Islet precursor cell (in vitro differentiated cells): ENCODE data around the gene MED25.

ENCODE experiments used
- DNase-seq: peaks from one replicate; pipeline ENCODE4 v3.0.0-alpha.2; 2018

MED25 gene

DNA sequence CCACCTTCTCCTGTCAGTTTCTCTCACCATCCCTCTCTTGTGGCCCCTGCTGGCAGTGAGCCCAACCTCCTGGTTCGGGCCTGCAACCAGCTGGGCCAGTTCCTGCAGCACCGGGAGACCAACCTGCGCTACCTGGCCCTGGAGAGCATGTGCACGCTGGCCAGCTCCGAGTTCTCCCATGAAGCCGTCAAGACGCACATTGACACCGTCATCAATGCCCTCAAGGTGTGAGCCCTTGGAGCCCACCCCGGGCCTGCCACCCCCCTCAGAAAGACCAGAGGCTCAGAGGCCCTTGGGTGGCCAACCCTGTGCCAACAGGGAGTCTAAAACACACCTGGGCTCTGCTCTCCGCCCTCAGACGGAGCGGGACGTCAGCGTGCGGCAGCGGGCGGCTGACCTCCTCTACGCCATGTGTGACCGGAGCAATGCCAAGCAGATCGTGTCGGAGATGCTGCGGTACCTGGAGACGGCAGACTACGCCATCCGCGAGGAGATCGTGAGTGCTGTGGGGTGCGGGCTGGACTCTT lies 18.8 kb upstream of the MED25 start:
- peak; percentile 48 for DNase-seq

DNA sequence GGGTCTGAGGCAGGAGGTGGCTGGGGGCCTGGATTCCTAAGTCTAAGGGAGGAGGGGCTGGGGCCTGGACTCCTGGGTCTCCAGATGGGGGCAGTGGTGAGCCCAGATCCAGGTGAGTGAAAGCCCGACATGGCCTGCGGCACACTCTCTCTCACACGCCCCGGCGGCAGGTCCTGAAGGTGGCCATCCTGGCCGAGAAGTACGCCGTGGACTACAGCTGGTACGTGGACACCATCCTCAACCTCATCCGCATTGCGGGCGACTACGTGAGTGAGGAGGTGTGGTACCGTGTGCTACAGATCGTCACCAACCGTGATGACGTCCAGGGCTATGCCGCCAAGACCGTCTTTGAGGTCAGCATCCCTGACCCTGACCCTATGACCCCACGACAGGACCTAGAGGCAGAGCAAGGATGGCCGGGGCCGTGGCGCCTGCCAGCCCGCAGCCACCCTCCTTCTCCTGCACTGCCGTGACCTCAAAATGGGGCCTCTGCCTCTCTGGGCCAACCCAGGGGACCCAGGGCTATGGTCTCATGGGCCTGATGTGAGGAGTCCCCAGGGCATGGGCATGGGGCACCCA lies 18.2 kb upstream of the MED25 start:
- peak; percentile 56 for DNase-seq

DNA sequence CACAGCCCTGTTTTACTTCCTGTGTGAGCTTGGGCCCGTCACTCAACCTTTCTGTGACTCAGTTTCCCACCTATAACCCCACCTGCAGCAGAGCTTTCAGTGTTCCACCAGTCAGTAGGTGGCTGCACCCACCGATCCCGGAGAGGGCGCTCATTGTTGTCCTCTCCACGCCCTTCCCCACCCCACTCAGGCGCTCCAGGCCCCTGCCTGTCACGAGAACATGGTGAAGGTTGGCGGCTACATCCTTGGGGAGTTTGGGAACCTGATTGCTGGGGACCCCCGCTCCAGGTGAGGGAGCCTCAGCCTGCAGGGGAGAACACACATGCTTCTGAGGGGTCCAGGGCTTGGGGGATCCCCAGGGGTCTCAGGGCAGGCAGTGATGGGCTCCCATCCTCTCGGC lies 17.3 kb upstream of the MED25 start:
- DNase-seq = no peak

DNA sequence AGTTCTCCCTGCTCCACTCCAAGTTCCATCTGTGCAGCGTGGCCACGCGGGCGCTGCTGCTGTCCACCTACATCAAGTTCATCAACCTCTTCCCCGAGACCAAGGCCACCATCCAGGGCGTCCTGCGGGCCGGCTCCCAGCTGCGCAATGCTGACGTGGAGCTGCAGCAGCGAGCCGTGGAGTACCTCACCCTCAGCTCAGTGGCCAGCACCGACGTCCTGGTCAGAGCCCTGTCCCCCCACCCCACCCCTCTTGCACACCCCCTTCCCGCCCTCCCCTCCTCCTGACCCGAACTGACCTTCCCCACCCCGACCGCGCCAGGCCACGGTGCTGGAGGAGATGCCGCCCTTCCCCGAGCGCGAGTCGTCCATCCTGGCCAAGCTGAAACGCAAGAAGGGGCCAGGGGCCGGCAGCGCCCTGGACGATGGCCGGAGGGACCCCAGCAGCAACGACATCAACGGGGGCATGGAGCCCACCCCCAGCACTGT lies 16.6 kb upstream of the MED25 start:
- no peak for DNase-seq

DNA sequence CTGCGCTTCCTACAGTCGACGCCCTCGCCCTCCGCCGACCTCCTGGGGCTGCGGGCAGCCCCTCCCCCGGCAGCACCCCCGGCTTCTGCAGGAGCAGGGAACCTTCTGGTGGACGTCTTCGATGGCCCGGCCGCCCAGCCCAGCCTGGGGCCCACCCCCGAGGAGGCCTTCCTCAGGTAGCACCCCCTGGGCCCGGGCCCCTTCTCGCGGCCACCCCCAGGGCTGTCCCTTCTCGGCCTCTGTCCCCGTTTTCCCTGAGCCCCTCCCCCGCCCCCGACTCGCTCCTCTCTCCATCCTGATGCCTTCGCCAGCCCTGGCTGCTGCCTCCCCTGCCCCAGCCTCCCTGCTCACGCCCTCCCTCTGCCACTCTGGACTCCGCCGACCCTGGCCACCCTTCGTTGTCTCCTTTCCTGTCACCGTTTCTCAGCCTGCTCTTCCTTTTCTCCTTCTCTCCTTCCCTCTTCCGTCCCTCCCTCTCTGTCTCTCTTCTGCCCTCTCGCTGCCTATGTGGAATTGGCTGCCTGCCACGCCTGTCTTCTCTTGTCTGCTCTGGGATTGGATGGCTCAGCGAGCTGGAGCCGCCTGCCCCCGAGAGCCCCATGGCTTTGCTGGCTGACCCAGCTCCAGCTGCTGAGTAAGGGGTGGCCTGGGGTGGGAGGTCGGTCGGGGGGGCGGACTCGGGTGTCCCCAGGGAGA lies 16.0 kb upstream of the MED25 start:
- peak; percentile 88 for DNase-seq

DNA sequence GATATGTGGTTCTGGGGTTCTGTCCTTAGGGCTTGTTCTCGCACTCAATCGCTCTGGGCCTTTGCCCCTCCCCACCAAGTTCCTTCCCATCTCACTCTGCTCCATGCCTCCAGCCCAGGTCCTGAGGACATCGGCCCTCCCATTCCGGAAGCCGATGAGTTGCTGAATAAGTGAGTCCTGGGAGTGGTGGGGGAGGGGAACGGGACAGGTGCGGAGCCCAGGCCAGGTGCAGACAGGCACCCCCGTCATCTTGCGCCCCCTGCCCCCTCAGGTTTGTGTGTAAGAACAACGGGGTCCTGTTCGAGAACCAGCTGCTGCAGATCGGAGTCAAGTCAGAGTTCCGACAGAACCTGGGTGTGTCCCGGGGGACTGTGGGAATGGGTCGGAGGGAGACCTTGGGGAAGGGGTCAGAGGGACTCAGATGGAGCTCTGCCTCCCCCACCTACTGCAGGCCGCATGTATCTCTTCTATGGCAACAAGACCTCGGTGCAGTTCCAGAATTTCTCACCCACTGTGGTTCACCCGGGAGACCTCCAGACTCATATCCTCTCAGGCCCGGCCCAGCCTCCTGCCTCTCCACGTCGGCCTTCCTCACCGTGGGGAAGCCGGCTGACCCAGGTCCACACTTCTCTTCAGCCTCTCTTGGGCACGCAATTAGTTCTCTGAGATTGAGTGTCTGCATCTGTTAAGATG lies 15.1 kb upstream of the MED25 start:
- DNase-seq = no peak

DNA sequence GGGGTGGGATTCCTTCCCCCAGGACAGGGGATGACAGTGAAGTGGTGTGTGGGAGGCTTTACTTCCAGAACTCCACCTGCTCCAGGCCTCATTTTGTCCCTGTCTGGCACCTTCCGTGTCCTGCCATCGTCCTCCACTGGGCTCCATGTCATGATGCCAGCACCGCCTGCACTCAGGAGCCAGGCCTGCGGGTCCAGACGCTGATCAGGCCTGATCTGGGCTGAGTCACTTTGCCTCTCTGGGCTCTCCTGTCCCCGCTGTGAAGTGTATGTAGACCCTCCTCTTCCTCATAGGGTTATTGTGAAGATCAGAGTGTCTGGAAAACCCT lies 14.6 kb upstream of the MED25 start:
- no peak for DNase-seq

DNA sequence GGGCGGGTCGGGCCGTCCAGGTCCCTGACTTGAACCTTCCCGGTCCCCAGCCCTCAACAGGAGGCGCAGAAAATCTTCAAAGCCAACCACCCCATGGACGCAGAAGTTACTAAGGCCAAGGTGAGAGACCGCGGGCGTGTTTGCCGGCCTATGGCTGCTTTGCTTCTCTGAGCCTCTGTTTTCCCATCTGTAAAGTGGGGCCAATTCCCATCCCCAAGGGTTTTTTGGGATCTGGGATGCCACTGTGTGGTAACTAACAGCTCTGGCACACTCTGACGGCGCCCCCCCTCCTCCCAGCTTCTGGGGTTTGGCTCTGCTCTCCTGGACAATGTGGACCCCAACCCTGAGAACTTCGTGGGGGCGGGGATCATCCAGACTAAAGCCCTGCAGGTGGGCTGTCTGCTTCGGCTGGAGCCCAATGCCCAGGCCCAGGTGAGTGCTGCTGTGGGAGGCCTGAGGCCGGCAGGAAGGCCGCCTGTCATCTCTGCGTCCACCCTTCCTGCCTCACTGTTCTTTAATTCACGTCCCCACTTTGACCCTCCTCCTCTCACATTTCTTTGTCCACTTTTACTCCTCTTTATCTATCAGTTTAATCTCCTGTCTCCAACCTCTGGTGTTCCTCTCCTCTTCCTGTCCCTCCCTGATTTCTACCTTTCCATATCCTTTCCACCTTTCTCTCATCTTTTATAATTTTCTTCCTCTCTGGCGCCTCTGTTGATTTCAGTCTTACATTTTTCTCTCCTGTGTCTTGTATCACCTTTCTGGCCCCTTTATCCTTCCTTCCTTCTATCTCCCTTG lies 12.1 kb upstream of the MED25 start:
- DNase-seq = no peak

DNA sequence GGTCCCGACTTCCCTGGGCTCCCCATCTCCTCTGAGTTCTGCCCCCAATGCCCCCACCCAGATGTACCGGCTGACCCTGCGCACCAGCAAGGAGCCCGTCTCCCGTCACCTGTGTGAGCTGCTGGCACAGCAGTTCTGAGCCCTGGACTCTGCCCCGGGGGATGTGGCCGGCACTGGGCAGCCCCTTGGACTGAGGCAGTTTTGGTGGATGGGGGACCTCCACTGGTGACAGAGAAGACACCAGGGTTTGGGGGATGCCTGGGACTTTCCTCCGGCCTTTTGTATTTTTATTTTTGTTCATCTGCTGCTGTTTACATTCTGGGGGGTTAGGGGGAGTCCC lies 11.5 kb upstream of the MED25 start:
- DNase-seq = no peak

DNA sequence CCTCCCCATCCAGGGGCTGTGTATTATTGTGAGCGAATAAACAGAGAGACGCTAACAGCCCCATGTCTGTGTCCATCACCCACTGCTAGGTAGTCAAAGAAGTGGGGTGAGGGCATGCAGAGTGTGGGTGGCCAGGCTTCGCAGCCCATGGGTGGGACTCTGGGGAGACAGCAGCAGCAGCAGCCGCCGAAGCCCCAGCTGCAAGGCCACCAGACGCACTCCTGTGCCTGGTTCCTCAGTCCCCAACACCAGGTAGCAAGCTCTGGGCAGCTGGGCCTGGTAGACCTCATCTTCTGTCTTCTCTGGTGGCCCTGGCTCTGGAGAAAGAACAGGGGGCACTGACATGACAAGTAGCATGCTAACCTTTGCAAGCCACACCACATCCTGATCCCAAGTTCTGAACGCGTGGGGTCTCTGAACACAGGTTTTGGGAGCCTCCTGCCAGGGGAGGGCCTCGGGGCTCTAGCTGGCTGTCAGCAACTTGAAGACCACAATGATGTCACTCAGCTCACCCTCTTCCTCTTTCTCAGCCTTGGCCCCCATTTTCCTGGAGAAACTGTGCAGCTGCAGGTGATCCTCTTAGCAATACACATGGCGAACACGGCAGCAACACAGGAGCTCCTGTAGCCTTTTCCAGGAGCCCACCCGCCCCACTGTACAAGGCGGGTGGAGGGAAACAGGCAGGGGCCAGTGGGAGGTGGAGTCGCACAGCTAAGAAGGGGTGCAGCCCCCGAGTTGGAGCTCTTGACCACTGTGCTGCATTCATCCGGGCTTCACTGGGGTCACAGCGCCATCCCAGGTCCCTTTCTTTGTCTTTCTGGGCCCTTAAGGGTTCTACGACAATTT lies 10.8 kb upstream of the MED25 start:
- no peak for DNase-seq

DNA sequence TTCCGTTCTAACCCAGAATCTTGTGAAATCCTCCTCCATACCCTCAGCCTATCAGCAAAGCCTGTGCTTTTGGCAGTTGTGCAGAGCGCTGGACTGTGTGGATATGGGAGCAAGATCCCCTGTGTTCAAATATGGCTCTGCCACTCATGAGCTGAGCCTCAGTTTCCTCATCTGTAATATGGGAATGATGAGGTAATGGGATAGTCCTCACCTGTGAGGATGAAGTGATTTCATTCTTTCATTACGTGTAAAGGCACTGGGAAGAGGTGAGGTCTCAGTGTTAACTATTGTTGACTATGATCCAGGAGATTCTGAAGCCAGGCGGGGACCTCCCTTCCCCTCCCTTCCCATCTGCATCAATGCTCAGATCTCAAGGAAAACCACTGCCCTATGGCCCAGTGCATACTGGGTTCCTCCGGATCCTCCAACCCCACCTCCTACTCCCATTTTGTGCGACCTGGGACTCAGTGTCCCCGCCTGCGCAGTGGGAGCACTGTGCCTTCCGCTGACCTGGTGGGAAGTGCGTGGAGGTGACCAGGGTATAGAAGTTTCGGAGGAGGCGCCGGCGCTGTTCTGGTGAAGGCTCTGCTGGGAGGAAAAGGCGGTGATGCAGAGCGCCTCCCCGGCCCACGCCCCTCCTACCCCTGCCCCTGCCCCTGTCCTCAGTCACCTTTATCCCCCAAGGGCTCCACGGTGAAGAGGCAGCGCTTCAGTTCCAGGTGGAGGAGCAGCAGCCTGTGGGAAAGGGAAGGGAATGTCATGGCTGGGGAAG lies 10.0 kb upstream of the MED25 start:
- DNase-seq = no peak

DNA sequence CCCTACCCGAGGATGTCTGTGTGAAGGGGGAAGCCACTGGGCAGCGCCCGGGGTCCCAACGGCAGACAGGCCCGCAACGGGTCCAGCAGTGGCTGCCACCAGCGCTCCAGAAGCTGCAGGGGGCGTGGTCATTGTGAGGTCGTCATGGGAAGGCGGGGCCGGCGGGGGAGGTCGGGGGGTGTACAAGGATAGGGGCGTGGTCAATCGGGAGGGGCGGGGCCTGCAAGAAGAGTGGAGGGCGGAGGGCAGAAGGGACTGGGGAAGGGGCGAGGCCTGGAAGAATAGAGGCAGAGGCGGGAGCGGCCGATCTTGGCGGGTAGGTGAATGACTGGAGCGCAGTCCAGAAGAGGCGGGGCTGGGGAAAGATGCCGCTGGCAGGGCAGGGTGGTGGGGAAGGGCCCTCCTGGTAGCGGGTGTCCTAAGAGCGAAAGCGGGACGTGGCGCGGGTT lies 9.4 kb upstream of the MED25 start:
- peak; percentile 98 for DNase-seq

DNA sequence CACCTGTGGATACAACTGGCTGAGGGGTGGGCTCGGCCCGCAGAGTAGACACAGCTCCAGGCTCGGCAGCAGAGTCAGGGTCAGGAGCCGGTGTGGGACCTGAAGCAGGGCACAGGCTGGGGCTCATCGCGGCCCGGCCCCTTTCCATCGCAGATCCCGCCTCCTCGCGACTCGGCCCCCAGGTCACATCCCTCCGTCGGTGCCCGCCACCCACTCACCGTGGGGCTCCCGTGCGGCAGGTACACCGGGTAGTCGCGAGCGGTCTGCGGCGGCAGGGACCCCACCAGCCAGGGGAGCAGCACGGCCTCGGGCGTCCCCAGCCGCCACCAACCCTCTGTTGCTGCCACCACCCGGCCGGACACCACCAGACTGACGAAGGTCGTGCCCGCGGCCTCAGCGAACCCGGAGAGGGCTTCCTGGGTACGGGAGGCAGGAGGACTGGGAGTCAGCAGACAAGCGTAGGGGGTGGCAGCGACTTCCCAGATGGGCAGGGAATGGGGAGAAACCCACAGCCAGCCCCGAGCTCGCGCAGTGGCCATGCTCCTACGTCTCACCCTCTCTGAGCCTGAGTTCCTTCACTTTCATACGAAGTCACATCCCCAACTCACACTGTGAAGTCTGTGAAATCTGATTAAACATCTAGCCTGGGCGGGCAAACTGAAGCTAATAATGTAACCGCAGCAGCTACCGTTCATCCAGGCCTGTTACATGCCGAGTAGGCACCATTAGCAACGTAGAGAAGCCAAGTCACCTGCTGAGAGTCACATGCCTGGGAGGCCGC lies 8.7 kb upstream of the MED25 start:
- DNase-seq = peak; percentile 72

DNA sequence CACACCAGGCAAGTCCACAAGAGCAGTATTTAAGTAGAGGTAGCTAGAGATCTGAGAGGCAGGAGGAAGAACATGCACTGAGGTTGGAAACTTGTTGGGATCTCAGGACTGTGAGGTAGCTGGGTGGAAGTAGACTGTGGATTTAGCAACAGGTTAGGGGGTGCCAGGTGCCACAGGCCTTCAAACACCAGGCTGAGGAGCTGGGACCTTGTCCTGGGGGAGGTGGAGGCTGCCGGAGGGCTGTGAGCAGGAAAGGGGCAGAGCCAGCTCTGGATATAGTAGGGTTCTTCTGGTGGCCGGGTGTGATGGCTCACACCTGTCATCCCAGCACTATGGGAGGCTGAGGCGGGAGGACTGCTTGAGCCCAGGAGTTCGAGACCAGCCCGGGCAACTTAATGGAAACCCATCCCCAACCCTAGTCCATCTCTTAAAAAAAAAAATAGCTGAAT lies 8.1 kb upstream of the MED25 start:
- DNase-seq = no peak

DNA sequence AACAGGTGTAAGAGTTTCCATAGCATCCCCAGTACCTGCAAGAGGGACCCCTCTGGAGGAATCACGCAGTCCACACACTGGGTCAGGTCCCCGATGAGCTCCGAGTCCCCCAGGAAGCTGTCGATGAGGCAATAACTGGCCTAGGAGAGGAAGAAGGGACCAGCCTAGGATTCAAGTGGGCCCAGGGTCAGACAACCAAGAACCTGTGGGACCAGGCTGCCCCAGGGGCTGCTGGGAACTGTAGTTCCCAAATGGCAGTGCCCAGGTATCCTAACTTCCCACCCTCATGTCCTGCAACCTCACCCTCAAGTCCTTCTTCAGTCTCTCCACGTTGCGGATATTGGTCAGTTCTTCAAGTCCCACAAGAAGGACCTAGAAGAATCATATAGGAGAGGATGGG lies 6.8 kb upstream of the MED25 start:
- no peak for DNase-seq

DNA sequence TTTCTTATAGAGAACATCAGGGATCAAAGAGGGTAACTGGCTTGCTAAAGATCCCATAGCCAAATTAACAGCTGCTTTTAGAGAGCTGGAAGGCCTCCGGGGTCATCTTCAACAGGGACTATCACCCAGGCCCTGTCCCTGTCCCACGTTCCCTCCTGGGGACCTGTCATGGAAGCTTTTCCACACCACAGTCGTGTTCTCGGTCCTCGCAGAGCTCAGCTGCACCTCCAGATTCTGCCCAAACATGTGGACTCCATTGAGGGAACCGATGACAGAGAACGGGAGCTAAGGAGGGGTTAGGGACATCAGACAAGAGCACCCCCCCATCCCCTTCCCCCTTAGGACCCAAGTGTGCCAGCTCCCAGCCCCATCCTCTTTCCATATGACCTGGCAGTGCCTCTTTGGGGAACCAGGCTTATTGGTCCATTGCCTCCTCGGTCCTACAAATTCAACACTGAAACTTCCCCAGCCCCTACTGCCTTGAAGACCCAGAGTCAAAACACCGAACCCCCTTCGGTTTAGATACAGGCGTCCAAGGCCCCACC lies 5.6 kb upstream of the MED25 start:
- DNase-seq = no peak

DNA sequence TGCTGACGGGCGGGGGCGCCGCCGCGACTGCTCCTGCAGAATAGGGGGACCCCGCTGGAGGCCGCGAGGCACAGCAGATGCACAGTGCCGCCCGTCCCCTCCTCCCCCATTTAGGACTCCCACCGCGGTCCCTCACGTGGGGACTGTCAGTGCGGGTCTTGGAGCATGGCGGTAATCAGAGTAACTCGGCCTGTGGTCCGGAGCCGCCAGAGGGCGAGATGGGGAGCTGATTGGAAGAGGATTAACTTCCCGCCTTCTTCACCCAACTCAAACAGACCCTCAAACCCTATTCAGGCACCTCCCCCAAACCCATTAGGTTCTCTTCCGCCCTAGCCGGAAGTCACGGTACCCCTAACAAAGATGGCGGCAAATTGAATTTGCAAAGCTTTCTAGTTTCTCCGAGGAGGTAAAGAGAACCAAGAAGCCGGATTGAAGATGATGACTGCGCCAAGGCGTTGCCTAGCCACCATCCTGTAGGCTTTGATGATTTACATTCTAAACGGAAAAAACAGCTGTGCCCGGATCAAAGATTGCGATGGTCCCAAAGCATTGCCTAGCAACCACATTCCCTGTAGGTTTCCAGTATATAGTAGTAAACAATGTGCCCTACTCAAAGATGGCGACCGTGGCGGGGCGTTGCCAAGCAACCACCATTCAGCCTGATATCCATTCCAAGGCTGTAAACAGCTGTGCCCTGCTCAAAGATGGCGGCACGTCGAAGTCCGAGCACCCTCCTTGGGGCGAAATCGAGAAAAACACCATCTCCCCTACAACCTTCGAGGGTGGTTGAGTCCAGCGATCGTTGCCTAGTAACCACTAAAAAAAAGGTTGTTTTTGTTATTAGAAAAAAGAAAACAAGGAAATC lies 4.9 kb upstream of the MED25 start, which contains the start of gene FUZ:
Gene FUZ, minus strand, starts transcription at position 296 of the 865 bp plus-strand sequence. Its CDS starts 186 bp downstream, at position 110.
- DNase-seq = peak; percentile 99

DNA sequence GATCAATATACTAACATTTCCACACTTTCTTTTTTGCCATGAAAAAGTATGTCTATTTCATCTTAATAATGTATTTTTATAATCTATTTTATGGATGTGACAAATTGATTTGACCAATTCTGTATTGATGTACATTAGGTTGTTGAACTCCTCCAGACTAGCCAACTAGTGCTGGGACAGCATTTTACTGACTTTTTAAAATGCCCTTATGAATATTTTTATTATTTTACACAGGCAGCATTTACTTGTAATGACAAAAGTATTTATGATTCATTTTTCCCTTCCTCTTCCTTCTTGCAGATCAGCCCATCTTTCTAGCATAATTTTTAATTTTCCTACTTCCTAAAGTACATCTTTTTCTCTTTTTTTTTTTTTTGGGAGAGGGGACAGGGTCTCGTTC lies 4.1 kb upstream of the MED25 start:
- no peak for DNase-seq

DNA sequence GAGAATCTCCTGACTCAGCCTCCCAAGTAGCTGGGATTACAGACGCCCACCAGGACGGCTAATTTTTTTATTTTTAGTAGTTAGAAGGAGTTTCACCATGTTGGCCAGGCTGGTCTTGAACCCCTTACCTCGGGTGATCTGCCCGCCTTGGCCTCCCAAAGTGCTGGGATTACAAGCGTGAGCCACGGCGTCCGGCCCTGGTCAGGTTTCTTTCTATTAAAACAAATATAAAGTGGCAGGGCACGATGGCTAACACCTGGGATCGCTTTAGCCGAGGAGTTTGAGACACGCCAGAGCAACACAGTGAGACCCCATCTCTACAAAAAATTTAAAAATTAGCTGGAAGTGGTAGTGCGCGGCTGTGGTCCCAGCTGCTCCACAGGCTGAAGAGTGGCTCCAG lies 1.5 kb upstream of the MED25 start:
- DNase-seq = no peak
